Type B pancreatic cell (in vitro differentiated cells): ENCODE measurements around the gene RRP9. TPM values are rescaled to one million over a fixed set of nuclear protein-coding genes. Genes with fewer than 3 reads are reported as not detected.
A peak's percentile ranks its signal among the peaks of the same experiment; 100 is the strongest.

Source experiments
- DNase-seq: peaks from one replicate; pipeline ENCODE4 v3.0.0; 2021; ENCODE audit warnings: mixed read lengths; ENCODE audit not compliant: unreplicated experiment; ENCODE audit errors: extremely low spot score
- H3K27ac Mint-ChIP-seq: 2 replicates; pipeline ENCODE4 v1.8.0; 2021; ENCODE audit warnings: mild to moderate bottlenecking, mixed read lengths
- H3K27me3 Mint-ChIP-seq: 2 replicates; pipeline ENCODE4 v1.8.0; 2021; ENCODE audit warnings: mixed read lengths
- H3K36me3 Mint-ChIP-seq: 2 replicates; pipeline ENCODE4 v1.8.0; 2021; ENCODE audit warnings: mixed read lengths
- H3K4me1 Mint-ChIP-seq: one replicate; pipeline ENCODE4 v1.8.0; 2021; ENCODE audit warnings: mixed read lengths; ENCODE audit not compliant: unreplicated experiment
- H3K4me3 Mint-ChIP-seq: 2 replicates; pipeline ENCODE4 v1.8.0; 2021; ENCODE audit warnings: mild to moderate bottlenecking, mixed read lengths
- H3K9me3 Mint-ChIP-seq: 2 replicates; pipeline ENCODE4 v1.8.0; 2021; ENCODE audit warnings: mixed read lengths
- CTCF ChIP-seq: fragments of 200-600 bp; sonication (generic); conservative IDR thresholded peaks from 2 replicates; pipeline ENCODE4 v1.5.0; 2021; ENCODE audit warnings: antibody characterized with exemption, mild to moderate bottlenecking
- total RNA-seq: library from RNA; stranded (reverse); gene quantifications from 2 replicates; pipeline ENCODE4 v1.2.1, GENCODE V29; 2021; ENCODE audit warnings: low replicate concordance

The RRP9 gene
- total RNA-seq, 1 donor from 2014 or later = 30.0 TPM

- TF ChIP-seq CTCF = no peak
- peaks cover 36% of the 10 kb centered on the region for H3K4me1 Mint-ChIP-seq
- DNase-seq = no peak
- H3K36me3 Mint-ChIP-seq = peaks cover 4% of the 10 kb centered on the region
- H3K27ac Mint-ChIP-seq = no peak overlapping the region
- H3K27me3 Mint-ChIP-seq = no peaks in the 10 kb centered on the region
- H3K4me3 Mint-ChIP-seq = peak overlapping the region; percentile 85
- H3K9me3 Mint-ChIP-seq = no peaks in the 10 kb centered on the region
These were observed 22.8 kb upstream of the RRP9 start for GRCh38 chr3:51964521-51964920.

GRCh38 chr3:51963951-51964451 is 22.3 kb upstream of the RRP9 start:
- H3K27me3 Mint-ChIP-seq = no peaks in the 10 kb centered on the region
- peaks cover 33% of the 10 kb centered on the region for H3K4me1 Mint-ChIP-seq
- DNase-seq = no peak
- H3K27ac Mint-ChIP-seq = no peak overlapping the region
- peaks cover 4% of the 10 kb centered on the region for H3K36me3 Mint-ChIP-seq
- H3K9me3 Mint-ChIP-seq = no peaks in the 10 kb centered on the region
- TF ChIP-seq CTCF = no peak
- H3K4me3 Mint-ChIP-seq = peak overlapping the region; percentile 85

GRCh38 chr3:51962854-51963530 is 21.3 kb upstream of the RRP9 start:
- Mint-ChIP-seq H3K27me3 (peaks cover 3% of the 10 kb centered on the region), H3K9me3 (no peaks in the 10 kb centered on the region), H3K27ac (peak overlapping the region; percentile 41), H3K4me3 (peak overlapping the region; percentile 31), H3K4me1 (peaks cover 25% of the 10 kb centered on the region), H3K36me3 (peaks cover 8% of the 10 kb centered on the region)
- no peak for DNase-seq
- TF ChIP-seq CTCF = no peak

GRCh38 chr3:51961602-51962569 is 20.2 kb upstream of the RRP9 start:
- peaks cover 8% of the 10 kb centered on the region for H3K36me3 Mint-ChIP-seq
- peaks cover 25% of the 10 kb centered on the region for H3K4me1 Mint-ChIP-seq
- H3K27ac Mint-ChIP-seq = no peak overlapping the region
- peaks cover 3% of the 10 kb centered on the region for H3K27me3 Mint-ChIP-seq
- no peaks in the 10 kb centered on the region for H3K9me3 Mint-ChIP-seq
- DNase-seq = no peak
- peak overlapping the region; percentile 36 for H3K4me3 Mint-ChIP-seq
- no peak for TF ChIP-seq CTCF

GRCh38 chr3:51961011-51961410 is 19.3 kb upstream of the RRP9 start:
- DNase-seq = no peak
- no peak overlapping the region for H3K4me3 Mint-ChIP-seq
- H3K4me1 Mint-ChIP-seq = peaks cover 25% of the 10 kb centered on the region
- peaks cover 8% of the 10 kb centered on the region for H3K36me3 Mint-ChIP-seq
- no peak overlapping the region for H3K27ac Mint-ChIP-seq
- peaks cover 3% of the 10 kb centered on the region for H3K27me3 Mint-ChIP-seq
- TF ChIP-seq CTCF = no peak
- H3K9me3 Mint-ChIP-seq = no peaks in the 10 kb centered on the region
